ENCODE measurements around the gene COL4A2. TPM values are rescaled to one million over a fixed set of nuclear protein-coding genes. Genes with fewer than 3 reads are reported as not detected.
"Not testable (repeated sequence)": the region's sequence is repeated elsewhere in the genome, so short reads cannot be mapped to it uniquely, and the experiment has no call there.

Gene COL4A2
- total RNA-seq, 1 experiment from 2014 or later: 67.4 TPM

GRCh38 chr13:110321573-110321972 lies 14.5 kb downstream of the COL4A2 start:
- not testable (repeated sequence) for DNase-seq (ENCODE audit: low read depth)

DNA sequence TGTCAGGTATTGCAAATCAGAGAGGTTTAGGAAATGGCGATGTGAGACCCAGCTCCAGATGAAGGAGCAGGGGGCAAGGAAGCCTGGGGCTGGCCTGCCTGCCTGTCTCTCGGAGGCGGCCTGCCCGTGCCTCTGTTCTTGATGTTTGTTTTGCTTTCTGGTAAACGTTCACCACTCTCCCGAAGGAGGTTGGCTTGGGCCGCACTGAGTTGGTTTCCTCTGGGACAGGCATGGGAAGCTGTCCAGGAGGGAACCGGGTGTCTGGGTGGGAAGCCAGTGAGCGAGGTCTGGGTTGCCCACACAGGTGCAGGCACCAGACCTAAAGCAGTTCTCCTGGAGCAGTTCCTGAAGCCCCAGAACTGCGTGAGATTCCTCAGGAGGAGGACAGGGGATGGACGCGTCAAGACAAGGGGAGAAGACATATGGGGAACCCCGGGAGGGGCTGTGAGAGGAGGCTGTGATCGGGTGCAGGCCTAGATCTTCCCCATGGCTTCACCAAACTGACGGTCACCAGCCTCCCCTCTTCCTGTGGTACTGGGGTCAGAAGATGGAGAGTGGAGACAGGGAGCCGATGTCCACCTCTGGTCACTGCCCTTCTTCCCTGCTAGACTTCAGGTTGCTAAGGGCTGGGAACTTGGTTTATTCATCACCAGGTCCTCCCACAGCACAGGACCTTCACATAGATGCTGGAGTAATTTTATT lies 15.2 kb downstream of the COL4A2 start:
- DNase-seq (ENCODE audit: low read depth): no peak

- no peak for DNase-seq (ENCODE audit: low read depth)
Observed at GRCh38 chr13:110322828-110323171, 15.7 kb downstream of the COL4A2 start.

- DNase-seq (ENCODE audit: low read depth): peak; percentile 86
Observed at GRCh38 chr13:110323172-110323891, 16.2 kb downstream of the COL4A2 start.

DNA sequence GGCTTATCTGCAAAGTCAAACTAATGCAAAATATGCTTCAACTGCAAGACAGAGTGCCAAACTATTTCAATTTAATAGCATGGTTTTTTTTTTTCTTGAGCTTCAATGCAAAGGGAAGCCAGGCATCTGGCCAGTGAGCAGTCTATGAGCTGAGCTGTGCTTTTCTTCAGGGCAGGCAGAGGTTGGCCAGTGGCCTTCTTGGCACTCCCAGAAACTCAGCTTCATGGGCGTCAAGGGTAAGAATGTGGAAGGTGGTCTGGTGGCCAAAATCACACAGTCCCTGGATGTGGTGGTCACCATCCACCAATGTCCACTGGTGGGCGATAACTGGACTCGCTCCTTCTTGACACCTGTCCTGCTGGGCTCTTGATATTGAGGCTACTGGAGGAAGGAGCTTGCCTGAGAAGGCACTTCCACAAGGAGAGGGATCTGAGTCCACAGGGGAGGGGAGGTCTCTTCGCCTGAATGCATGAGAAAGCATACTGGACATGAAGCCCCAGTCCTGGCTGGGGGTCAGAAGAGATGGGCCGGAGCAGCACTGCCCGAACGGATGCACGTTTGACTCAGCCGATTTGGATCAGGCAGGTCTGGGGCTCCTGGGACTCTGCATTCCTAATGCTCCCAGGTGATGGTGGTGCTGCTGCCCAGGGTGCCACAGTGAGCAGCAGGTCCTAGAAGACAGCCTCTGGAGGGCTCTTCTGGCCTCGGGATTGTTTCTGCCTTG lies 17.1 kb downstream of the COL4A2 start:
- no peak for DNase-seq (ENCODE audit: low read depth)

- peak; percentile 63 for DNase-seq (ENCODE audit: low read depth)
Observed at GRCh38 chr13:110326263-110326904, 19.3 kb downstream of the COL4A2 start.

DNA sequence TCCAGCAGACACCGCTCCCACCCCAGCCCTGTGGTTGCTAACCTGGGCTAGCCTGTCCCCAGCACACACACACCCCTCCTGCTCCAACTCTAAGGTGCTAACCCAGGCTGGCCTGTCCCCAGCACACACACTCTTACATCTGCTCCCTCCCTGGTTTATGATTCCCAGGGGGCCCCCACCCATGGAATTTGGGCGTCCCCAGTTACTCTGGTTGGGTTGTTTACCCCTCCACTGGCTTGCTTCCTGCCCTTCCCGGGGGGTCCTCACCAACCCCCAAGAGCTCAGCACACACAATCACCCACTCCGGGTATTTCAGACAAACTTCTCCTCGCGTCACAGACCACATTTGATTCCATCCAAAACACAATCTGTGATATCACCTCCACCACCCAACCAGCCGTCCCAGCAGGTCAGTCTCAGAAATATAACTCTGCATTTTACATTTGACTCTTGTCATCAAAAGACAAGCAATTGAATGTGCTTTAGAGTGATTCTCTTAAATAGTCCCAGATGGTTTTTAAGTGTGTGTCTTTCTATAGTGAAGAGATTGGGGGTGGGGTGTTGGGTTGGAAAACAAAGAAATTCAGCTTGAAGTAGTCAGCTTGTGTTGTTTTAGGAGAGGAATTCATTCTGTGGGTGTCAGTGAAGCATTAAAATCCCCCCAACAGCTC lies 20.1 kb downstream of the COL4A2 start:
- no peak for DNase-seq (ENCODE audit: low read depth)

- no peak for DNase-seq (ENCODE audit: low read depth)
Observed at GRCh38 chr13:110328573-110328972, 21.5 kb downstream of the COL4A2 start.

- DNase-seq (ENCODE audit: low read depth): no peak
Observed at GRCh38 chr13:110329258-110329657, 22.2 kb downstream of the COL4A2 start.

DNA sequence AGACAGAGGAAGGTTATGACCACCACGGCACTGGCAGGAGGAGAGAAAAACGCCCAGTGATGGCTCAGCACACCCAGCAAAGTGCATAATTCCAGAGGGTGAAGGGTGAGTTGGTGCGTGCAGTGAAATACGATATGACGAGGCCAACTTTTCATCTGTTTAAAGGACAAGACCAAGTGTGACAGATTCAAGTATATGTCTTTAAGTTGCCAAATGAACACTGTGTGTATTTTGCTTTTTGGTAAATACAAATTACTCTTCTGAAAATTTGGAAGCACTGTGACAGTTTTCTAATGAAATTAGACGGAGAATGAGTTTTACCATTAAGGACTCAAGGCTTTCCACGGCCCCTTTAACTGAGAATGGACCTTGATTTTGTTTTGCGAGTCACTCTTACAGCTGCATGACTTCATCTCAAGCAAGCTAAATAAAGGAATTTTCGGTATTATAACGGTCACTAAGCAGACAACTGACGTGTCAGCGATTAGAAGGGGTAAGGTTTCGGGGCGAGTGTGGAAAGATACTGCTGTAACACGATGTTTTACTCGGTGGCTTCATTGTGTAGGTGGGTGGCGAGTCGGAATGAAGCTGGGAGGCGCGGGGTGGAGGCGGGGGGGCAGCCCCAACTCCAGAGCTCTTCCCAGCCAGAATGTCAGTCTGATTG lies 22.8 kb downstream of the COL4A2 start:
- peak; percentile 85 for DNase-seq (ENCODE audit: low read depth)

- peak; percentile 71 for DNase-seq (ENCODE audit: low read depth)
Observed at GRCh38 chr13:110330491-110331011, 23.5 kb downstream of the COL4A2 start.

- peak; percentile 36 for DNase-seq (ENCODE audit: low read depth)
Observed at GRCh38 chr13:110331362-110331761, 24.3 kb downstream of the COL4A2 start.

- DNase-seq (ENCODE audit: low read depth): peak; percentile 81
Observed at GRCh38 chr13:110332750-110333149, 25.7 kb downstream of the COL4A2 start.

DNA sequence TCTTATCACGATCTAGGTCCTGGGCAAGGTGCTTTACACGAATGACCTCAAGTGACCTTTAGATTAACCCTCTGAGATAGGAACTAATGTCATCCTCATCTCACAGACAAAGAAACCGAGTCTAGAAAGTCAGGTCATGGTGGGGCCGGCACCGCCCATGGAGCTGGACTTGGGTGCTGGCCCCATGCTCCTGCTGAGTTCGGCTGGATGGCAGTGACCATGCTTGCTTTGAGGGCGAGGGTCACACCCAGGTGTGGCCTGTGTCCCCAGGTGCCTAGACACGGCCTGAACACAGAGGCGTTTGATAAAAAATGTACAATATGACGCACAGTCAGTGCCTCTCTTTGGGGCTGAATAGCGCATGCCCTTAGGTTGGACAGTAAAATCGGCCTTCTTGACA lies 26.8 kb downstream of the COL4A2 start:
- no peak for DNase-seq (ENCODE audit: low read depth)

- peak; percentile 41 for DNase-seq (ENCODE audit: low read depth)
Observed at GRCh38 chr13:110334256-110334655, 27.2 kb downstream of the COL4A2 start.

DNA sequence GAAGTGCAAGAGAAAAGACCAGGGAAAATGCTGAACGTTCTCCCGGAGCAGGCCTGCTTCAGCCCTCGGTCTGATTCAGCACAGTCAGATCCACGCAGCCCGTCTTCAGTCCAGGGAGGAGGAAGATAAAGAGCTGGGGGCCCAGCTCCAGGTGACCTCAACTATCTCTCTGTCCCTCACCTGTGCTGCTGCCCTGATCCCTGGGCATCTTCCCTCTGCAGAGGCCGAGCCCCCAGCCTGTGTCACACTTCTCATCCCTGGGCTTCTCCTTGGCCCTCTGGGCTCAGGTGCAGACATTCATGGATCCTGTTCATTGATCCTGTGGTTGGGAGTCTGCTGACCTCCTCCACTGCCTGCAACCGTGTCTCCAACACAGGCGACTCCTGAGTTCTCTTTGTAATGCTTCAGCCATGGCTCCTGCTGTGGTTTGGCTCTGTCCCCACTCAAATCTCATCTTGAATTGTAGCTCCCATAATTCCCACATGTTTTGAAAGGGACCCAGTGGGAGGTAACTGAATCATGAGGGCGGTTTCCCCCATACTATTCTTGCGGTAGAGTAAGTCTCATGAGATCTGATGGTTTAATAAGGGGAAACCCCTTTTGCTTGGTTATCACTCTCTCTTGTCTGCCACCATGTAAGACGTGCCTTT lies 27.9 kb downstream of the COL4A2 start:
- no peak for DNase-seq (ENCODE audit: low read depth)

GRCh38 chr13:110336108-110336507 lies 29.0 kb downstream of the COL4A2 start:
- DNase-seq (ENCODE audit: low read depth): no peak

- no peak for DNase-seq (ENCODE audit: low read depth)
Observed at GRCh38 chr13:110336681-110337080, 29.6 kb downstream of the COL4A2 start.

DNA sequence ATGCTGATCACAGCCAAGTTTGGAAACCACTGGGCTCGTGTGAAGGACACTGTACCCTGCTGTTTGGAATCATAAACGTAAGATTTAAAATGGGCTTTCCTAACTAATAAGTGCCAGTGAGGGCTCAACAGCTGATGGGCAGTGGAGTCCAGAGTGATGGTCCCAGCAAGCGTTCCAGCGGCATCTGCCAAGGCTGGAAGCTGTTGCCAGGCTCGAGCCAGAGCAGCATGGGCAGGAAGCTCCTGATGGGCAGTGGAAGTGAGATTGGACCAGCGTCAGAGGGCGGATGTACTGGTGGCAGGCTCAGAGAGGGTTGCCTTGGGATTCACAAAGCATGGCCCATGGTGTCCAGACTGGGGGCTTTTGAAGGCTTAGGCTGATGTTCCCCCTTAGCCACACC lies 30.2 kb downstream of the COL4A2 start:
- no peak for DNase-seq (ENCODE audit: low read depth)

DNA sequence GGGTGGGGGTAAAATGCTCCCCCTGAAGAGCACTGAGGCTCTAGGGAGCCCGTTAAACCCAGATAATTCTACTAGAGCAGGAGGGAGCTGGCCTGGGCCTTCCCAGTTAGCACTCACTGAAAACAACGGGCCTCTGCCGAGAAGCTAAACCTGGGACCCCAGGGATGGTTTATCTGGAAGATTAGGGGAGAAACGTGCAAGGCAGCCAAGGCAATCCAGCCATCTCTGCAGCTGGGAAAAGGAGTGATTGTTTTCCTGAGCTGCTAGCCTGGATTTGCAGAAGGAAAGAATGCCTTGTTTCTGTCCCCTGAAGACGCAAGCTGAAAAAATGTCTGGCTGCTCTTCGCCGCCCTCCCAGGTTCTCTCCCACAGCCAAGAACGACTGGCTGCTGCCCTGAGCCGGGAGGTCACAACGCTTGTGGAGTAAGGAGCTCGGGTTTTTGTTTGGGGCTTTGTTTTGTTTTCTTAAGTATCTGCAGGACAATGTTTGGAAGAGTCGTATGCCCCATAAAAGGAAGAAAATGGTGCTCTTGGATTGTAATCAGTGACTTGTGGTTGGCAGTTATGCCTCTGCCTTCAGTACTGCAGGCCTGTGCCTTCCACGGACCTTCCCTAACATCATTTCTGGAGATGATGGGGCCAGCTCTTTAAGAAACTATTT lies 31.5 kb downstream of the COL4A2 start:
- no peak for DNase-seq (ENCODE audit: low read depth)
